ENCODE data around the gene RNF213.
"Not testable (repeated sequence)": the region's sequence is repeated elsewhere in the genome, so short reads cannot be mapped to it uniquely, and the experiment has no call there.

The RNF213 gene

GRCh38 chr17:80253631-80254395 is 6.8 kb upstream of the RNF213 start:
- no peak for FAIRE-seq

GRCh38 chr17:80254396-80255251 is 6.0 kb upstream of the RNF213 start:
- FAIRE-seq, result no peak

- no peak for FAIRE-seq
These were observed 4.7 kb upstream of the RNF213 start for GRCh38 chr17:80256034-80256350.

- no peak for FAIRE-seq
These were observed 2.9 kb upstream of the RNF213 start for GRCh38 chr17:80257716-80258213.

GRCh38 chr17:80258296-80258695 is 2.4 kb upstream of the RNF213 start:
- not testable (repeated sequence) for FAIRE-seq

- no peak for FAIRE-seq
These were observed 1.1 kb upstream of the RNF213 start for GRCh38 chr17:80259457-80260068.

GRCh38 chr17:80260069-80260535 is 550 bp upstream of the RNF213 start:
- no peak for FAIRE-seq

- no peak for FAIRE-seq
These were observed 675 bp downstream of the RNF213 start for GRCh38 chr17:80261159-80261894.

GRCh38 chr17:80261895-80262279 is 1.2 kb downstream of the RNF213 start:
- no peak for FAIRE-seq

- FAIRE-seq, result no peak
These were observed 1.6 kb downstream of the RNF213 start for GRCh38 chr17:80262291-80262690.

GRCh38 chr17:80262775-80263244 is 2.2 kb downstream of the RNF213 start:
- no peak for FAIRE-seq

GRCh38 chr17:80263253-80264204 is 2.9 kb downstream of the RNF213 start:
- no peak for FAIRE-seq

- FAIRE-seq, result no peak
These were observed 3.8 kb downstream of the RNF213 start for GRCh38 chr17:80264205-80265075.

- no peak for FAIRE-seq
These were observed 4.8 kb downstream of the RNF213 start for GRCh38 chr17:80265205-80266068.

GRCh38 chr17:80267391-80267790 is 6.7 kb downstream of the RNF213 start:
- no peak for FAIRE-seq

- no peak for FAIRE-seq
These were observed 7.8 kb downstream of the RNF213 start for GRCh38 chr17:80268427-80268826.

- no peak for FAIRE-seq
These were observed 8.8 kb downstream of the RNF213 start for GRCh38 chr17:80269405-80269807.

- FAIRE-seq, result no peak
These were observed 9.5 kb downstream of the RNF213 start for GRCh38 chr17:80270104-80270503.

GRCh38 chr17:80270836-80271235 is 10.2 kb downstream of the RNF213 start:
- FAIRE-seq, result no peak

All from G401.6 (cell line).